Measurements from ENCODE around the gene ZNF275.
"Not testable (repeated sequence)": the region's sequence is repeated elsewhere in the genome, so short reads cannot be mapped to it uniquely, and the experiment has no call there.

ZNF275 gene

DNA sequence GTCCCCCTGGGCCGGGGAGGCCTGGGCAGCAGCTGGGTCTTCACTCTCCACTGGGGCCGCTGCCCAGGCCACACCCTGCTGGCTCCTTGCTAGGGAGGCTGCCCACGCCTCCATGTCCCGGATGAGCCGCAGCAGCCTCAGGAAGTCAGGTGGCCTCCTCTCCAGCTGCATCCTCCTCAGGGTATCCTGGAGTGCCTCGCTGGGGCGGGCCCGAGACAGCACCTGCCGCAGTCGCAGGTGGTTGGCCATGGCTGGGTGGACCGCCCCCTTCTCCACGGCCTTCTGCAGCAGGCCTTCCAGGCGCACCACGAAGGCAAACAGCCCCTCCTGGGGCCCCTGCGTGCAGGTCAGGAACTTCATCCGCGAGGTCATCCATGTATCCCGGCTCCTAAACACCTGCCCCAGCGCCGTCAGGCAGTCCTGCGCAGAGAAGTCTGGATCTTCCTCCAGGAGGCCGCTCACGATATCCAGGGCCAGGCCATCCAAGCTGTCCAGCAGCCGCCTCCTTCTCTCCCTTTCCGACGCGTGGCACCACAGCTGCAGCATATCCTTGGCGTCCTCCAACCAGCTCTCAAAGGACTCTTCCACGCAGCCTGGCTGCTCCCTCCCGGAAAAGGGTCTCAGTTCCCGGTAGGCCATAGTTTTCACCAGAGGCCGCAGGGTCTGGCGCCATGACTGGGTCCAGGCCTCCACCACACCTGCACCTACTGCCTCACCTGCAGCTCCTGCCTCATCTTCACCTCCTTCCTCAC is 14.5 kb upstream of the ZNF275 start:
- DNase-seq = peak; percentile 2 to 61 (median 19)

DNA sequence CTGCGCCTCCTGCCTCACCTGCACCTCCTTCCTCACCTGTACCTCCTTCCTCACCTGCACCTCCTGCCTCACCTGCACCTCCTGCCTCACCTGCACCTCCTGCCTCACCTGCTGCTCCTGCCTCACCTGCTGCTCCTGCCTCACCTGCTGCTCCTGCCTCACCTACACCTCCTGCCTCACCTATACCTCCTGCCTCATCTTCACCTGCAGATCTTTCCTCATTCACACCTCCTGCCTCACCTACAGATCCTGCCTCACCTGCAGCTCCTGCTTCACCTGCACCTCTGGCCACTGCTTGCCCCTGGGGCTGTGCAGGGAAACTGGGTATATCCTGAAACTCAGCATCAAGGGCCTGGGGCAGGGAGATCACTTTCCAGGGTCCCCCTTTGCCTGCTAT is 13.9 kb upstream of the ZNF275 start:
- DNase-seq = not testable (repeated sequence)

GRCh38 chrX:153320555-153321184 is 13.3 kb upstream of the ZNF275 start:
- DNase-seq = no peak

GRCh38 chrX:153321381-153322124 is 12.4 kb upstream of the ZNF275 start, which contains the start of gene PNMA6F:
TSS of gene PNMA6F (minus strand) at chrX:153321767. CDS start at chrX:153320674, 1,093 bp downstream.
- no peak for DNase-seq

- DNase-seq = no peak
These were observed 6.4 kb upstream of the ZNF275 start for GRCh38 chrX:153327561-153327960.

DNA sequence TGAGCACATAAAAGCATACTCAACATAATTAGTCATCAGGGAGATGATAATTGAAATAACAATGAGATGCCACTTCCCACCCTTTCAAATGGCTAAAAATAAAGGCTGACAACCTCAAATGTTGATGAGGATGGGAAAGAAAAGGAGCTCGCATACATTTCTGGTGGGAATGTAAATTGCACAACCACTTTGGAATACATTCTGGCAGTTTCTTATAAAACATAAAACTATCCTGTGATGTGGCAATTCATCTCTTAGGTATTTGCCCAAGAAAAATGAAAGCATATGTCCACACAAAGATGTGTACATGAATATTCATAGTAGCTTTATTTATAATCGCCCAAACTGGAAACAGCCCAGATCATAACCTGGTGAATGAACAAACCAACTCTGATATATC is 687 bp upstream of the ZNF275 start:
- DNase-seq = no peak

GRCh38 chrX:153334654-153335295 is 822 bp downstream of the ZNF275 start:
- no peak for DNase-seq

DNA sequence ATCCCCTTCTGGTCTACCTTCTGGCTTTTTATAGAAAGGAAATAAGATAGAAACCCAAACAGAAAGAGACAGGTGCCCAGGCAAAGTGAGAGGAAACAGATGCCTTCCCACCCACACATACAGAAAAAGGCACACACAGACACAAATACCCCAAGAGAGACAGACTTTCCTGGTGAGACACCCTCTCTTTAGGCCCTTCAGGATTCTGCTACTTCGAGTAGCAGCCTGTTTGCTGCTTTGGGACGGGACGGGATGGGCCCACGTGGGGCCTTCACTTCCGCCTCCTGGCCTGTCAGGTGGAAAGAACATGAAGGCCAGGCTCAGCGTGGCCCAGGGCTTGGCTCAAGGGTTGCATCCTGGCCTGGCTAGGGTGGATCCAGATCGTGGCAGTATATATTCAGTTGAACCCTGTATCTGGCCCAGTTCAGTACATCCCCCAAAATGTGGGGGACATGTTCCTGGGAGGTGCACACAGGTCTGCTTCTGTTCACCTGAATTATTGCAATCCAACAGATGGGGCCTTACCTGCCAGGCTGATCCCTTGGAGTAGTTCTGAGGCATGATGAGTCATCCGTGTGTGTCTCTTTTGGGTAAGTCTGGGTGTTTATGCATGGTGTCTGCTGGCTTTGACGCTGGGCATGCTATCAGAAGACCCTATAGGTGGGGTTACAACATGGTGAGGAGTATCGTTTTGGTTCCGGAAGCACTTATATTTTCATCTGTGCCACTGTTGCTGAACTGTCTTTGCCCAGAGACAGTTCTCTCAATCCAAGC is 2.4 kb downstream of the ZNF275 start:
- no peak for DNase-seq

- DNase-seq = no peak
These were observed 3.0 kb downstream of the ZNF275 start for GRCh38 chrX:153336988-153337387.

DNA sequence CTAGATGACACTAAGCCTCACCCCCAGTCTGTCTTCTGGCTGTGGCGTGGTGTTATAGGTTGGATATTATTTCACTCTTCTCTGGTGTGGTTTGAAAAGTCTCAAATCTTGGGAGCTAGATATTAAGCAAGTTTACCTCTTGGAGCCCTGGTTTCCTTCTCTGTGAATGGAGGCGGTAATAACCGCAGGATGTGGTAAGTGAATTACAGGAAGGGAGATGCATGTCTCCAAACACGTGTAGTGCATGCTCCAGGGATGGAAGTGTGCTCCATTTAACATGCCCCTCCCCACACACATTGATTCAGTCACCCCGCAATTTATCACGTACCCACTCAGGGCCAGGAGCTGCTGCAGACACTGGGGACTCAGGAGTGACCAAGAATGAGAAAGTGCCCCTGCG is 4.9 kb downstream of the ZNF275 start:
- DNase-seq = no peak

DNA sequence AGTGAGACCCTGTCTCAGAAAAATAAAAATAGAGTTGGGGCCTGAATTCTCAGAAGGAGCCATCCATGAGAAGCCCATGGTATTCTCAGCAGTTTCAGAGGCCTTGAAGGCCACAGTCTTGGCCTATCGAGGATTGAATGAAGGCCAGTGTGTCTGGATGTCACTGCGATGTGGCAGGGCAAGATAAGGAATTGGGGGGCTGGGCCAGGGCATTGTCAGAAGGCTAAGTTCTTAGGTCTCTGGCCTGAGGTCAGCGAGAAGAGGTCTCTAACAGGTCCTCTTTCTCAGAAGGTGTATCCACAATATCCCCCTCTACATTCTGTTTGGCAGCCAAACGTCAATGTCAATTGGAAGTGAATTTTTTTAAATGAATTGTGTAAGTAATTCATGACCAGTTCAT is 5.7 kb downstream of the ZNF275 start:
- no peak for DNase-seq

GRCh38 chrX:153340111-153340510 is 6.2 kb downstream of the ZNF275 start:
- no peak for DNase-seq

GRCh38 chrX:153342762-153343558 is 9.0 kb downstream of the ZNF275 start:
- no peak for DNase-seq

DNA sequence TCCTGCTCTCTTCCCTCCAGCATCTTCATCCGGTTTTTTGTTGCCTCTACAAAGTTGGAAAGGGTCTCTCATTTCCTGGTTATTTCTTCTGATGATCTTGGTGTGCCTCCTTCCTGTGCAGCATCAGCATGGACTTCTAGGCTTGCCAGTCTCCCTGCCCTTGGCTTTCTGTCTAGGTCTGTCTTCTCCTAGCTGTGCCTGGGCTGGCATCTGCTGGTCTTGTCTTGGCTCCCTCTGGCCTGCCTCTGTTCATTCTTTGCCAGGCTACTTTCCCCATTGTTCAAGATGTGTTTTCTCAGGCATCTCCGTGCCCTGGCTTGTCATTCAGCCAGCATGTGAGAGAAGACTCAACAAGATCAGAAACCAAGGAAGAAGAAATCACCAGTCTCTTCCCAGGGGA is 9.7 kb downstream of the ZNF275 start:
- DNase-seq = no peak

DNA sequence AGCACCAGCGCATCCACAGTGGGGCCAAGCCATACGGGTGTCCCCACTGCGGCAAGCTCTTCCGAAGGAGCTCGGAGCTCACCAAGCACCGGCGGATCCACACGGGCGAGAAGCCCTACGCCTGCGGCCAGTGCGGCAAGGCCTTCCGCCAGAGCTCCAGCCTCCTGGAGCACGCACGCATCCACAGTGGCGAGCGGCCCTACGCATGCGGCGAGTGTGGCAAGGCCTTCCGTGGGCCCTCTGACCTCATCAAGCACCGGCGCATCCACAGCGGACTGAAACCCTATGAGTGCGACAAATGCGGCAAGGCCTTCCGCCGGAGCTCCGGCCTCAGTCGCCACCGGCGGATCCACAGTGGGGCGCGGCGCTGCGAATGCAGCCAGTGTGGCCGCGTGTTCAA is 13.6 kb downstream of the ZNF275 start:
- DNase-seq = no peak

DNA sequence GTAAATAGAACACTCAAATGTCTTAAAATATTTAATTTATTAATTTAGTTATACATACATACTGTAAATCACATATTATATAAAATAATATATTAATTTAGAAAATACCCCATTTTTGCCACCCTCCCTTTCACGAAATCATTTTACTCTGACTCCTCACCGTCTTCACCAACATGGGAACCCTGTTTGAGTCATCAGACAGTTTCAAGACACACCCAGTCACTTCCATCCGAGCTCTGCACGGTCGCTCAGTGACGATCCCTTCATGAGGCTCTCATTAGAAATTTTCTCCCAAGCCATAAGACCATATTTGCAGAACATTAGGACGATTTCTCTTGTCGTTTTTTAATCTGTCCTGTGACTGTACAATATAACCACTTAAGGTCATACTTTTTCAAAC is 14.5 kb downstream of the ZNF275 start:
- no peak for DNase-seq

DNA sequence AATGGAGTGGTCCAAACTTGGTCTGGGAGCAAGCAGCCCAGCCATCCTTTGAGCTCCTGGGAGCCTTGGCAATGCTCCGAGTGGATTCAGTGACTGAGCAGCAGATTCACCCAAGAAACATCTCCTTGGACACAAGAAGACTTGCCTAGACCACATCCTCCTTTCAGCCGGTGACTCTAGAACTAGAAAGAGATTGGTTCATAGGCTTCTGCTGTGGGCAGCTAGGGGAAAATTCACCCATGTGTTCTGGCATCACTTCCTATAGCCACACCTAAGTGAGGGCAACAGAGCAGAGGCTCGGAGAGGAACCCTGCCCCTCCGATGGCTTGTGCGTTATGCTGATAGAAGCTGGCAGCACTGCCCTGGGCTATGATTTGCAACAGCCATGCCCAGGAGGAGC is 16.0 kb downstream of the ZNF275 start:
- no peak for DNase-seq

GRCh38 chrX:153351981-153352380 is 18.0 kb downstream of the ZNF275 start:
- DNase-seq = peak in 1 of 3 experiments; percentile 83

GRCh38 chrX:153352858-153353257 is 18.9 kb downstream of the ZNF275 start:
- no peak for DNase-seq

DNA sequence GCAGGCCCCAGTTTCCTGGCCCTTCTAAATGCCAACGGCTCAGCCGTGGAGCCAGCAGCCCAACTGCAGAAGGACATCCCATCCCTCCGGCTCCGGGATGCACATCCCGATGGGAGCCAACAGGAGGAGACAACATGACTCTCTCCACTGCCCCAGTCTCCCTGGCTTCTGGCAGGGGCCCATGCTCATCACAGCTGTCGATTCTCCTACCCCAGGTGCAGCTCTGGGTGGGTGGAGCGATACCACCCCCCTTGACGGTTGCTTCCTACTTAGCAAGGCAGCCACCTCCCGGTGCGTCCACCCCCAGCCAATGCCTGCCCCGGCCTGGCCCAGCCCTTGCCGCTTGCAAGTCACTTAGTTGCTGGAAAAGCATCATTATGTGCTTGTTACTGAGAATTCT is 19.5 kb downstream of the ZNF275 start:
- DNase-seq = no peak

DNA sequence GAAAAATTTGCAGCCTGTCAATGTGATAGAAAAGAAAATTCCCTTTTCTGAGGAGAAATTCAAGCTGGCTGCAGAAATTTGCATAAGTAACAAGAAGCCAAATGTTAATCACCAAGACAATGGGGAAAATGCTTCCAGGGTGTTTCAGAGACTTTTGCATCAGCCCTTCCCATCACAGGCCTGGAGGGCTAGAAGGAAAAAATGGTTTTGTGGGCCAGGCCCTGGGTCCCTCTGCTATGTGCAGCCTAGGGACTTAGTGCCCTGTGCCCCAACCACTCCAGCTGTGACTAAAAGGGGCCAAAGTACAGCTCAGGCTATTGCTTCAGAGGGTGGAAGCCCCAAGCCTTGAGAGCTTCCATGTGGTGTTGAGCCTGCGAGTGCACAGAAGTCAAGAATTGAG is 23.9 kb downstream of the ZNF275 start:
- DNase-seq = no peak
